ENCODE results near the gene TLR9.

TLR9 gene

DNA sequence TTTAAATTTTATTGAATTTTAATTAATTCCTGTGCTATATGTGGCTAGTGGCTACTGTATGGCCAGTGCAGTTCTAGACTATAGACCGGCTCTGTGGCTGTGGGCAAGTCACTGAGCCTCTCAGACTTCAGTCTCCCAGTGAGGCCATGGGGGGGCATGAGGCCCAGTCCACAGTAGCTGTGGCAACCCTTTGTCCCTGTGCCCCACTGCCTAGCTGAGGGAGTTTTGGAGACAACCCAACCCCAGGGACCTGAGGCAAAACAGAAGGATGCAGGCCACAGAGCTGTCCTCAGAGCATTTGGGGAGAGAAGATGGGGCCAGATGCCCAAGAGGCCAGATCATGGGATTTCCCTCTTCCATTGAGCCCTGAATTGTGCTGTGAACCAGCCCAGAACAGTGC, 52.3 kb downstream of the TLR9 start:
- no peak for DNase-seq (ENCODE audit: low spot score)

DNA sequence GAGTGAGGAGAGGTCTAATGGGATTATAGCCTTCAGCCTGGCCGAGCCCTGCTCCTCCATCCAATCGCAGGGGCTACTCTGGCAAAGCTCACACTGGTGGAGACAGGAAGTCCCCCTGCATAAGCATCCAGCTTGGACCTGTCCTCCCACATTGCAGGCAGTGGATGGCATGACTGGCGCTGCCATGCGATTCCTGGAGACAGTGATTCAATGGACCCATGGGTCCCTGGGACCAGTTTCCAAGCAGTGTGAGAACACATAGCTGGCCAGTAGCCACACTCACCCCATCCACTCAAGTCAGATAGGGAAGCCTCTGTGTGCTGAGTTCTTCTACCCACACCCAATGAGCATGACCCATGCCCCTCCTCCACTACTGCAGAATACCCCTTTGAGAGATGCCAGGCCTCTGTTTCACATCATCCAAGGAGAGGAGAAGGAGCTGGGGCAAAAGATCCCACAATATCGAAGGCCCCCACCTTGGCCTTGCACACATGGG, 53.1 kb downstream of the TLR9 start:
- DNase-seq (ENCODE audit: low spot score): no peak

DNA sequence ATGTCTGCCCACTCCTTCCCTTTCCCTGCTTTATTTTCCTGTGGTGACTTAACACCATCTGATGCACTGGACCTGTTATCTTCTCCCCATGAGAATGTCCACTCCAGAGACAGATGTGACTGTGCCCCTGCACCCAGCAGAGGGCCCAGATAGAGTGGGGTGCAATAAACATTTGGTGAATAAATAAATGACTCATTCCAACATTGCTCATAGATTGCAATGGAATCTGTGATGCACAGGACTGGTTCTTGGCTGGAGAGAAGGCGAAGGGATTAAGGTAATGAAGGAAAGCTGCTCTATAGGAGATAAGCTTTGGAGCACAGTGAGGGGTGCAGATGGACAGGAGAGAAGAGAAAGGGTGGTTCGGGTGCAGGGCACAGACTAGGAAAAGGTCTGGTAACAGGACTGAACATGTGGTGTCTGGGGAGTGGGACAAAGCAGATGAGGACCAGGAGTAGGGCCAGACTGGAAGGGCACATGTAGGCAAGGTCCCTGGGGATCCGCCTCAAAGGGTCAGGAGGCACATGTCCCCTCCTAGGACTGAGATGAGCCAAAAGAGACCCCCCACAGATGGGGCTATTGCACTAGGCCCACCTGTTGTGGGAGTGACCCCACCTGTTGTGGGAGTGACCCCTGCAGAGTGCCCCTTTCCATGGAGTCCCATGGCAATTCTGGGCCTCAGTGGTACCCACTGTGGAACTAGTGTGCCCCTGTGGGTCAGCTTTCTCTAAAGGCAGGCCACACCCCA, 53.8 kb downstream of the TLR9 start:
- peak; percentile 54 for DNase-seq (ENCODE audit: low spot score)

All from hepatic stellate cell (primary cell).